ENCODE measurements around the gene VDAC1.

Gene VDAC1

DNA sequence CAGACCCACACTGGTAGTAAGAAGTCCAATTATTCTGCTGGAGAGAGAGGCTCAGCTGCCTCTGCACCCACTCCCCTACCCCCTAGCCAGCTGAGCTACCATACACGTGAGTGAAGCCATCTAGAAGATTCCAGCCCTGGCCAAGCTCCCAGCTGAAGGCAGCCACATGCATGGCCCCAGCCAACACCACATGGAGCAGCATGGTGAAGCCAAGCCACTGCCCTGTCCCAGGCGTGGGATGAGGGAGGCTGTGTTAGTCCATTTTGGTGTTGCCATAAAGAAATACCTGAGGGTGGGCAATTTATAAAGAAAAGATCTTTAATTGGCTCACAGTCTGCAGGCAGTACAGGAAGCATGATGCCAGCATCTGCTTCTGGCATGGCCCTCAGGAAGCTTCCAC lies 20.0 kb upstream of the VDAC1 start:
- no peak for DNase-seq (ENCODE audit: low read depth, low spot score)

DNA sequence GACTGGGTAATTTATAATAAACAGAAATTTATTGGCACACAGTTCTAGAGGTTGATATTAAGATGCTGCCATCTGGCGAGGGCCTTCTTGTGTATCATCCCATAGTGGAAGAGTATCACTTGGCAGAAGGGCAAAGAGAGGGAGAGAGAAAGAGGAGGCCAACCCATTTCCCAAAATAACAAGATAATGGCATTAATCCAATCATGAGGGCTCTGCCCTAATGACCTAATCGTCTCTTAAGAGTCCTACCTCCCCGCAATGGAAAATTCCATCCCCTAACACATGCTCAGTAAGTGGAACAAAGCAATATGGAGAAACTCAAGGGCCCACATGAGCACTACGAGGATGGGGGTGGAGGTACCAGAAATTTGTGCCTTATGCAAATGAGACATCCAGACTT lies 17.6 kb upstream of the VDAC1 start:
- DNase-seq (ENCODE audit: low read depth, low spot score) = no peak

DNA sequence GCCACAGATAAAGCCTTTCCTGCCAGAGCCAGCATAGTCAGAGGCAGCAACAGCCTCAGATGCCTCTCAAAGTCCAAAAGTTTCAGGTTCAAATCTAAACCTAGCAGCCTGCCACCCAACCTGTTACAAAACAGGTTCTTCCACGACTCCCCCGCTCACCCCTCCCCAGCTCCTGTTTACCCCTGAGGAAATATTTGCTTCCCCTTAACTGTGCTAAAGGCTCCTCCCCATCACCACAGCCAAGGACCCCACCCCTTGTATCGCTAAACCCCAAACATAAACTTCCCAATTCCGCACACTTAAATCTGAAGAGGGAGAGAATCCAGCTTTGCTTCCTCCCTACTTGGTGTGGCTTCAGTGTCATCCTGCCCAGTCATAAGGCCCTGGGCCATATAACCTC lies 15.4 kb upstream of the VDAC1 start:
- no peak for DNase-seq (ENCODE audit: low read depth, low spot score)

GRCh38 chr5:134019636-134020035 lies 14.9 kb upstream of the VDAC1 start:
- DNase-seq (ENCODE audit: low read depth, low spot score) = no peak

GRCh38 chr5:134018986-134019316 lies 14.2 kb upstream of the VDAC1 start:
- DNase-seq (ENCODE audit: low read depth, low spot score) = no peak

GRCh38 chr5:134018154-134018985 lies 13.6 kb upstream of the VDAC1 start:
- no peak for DNase-seq (ENCODE audit: low read depth, low spot score)

- no peak for DNase-seq (ENCODE audit: low read depth, low spot score)
Measured at GRCh38 chr5:134008266-134008749, 3.5 kb upstream of the VDAC1 start.

- no peak for DNase-seq (ENCODE audit: low read depth, low spot score)
Measured at GRCh38 chr5:134007581-134008265, 2.9 kb upstream of the VDAC1 start.

GRCh38 chr5:134006115-134006514 lies 1.3 kb upstream of the VDAC1 start:
- no peak for DNase-seq (ENCODE audit: low read depth, low spot score)

GRCh38 chr5:134005417-134006061 lies 764 bp upstream of the VDAC1 start:
- DNase-seq (ENCODE audit: low read depth, low spot score) = peak; percentile 7

DNA sequence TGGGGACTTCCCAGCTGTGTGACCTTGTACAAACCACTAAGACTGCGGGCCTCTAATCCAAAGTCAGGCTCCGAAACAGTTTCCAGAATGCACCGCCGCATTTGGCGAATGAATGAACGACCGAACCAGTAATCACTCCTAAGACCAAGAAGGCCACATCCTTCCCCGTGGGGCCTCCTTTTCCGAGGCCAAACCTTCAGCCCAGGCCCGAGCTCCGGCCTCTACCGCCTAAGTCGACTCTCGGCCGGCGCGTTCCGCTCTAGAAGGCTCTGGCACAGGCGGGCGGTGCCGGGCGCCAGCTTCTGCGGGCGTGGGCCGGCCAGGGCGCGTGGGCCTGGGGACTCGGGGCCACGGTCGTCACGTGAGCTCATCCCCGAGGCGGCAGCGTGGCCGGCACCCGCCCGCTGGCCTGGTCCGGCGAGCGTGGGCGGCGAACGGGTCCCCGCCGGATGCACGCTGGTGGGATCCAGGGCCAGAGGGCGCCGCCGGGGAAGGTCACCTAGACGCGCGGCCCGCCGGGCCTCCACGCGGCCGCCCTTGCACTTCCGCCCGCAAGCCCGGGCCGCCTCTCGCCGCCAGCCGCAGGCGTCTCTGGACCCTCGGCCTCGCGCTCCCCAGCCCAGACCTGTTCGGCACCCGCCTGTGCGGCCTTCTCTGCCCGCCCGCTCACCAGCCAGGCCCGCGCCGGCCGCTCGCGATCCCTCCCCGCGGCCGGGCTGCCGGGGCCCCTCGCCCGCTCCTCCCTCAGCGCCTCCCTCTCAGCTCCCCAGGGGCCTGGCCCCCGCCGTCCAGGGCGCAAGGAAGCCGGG lies 754 bp downstream of the VDAC1 start:
- DNase-seq (ENCODE audit: low read depth, low spot score) = peak; percentile 10

GRCh38 chr5:134003064-134003816 lies 1.5 kb downstream of the VDAC1 start:
- peak; percentile 11 for DNase-seq (ENCODE audit: low read depth, low spot score)

DNA sequence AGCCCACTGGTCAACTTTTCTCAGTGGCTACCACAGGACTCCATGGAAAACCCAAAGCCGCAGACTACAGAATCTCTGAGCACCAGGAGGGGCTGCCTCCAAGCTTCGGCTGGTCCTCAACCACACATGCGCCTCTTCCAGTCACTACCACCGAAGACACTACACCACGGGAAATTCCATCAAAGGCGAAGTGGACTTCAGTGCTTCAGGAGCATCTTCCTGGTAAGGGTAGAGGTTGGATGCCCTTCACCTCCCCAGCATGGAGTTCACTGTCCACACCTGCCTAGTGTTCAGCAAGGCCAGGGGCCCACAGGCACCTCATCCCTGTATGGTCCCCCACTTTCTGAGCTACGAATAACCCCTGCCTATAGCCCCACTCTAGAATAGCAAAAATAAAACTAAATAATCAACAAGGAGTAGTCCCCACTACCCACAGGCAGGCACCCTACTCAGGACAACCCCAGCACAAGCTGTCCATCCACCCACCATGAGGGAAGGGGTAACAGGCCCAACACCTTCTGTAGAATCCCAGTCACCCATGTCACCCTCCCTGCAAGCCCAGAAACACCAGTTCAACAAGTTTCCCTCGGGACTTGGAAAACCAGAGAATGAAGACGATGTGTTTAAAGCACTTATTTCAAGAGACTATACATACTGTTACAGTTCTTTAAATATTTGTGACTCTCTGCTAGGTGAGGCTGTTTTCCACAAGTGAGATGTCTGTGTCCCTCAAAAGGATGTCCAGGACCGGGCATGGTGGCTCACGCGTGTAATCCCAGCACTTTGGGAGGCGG lies 2.6 kb downstream of the VDAC1 start:
- no peak for DNase-seq (ENCODE audit: low read depth, low spot score)

DNA sequence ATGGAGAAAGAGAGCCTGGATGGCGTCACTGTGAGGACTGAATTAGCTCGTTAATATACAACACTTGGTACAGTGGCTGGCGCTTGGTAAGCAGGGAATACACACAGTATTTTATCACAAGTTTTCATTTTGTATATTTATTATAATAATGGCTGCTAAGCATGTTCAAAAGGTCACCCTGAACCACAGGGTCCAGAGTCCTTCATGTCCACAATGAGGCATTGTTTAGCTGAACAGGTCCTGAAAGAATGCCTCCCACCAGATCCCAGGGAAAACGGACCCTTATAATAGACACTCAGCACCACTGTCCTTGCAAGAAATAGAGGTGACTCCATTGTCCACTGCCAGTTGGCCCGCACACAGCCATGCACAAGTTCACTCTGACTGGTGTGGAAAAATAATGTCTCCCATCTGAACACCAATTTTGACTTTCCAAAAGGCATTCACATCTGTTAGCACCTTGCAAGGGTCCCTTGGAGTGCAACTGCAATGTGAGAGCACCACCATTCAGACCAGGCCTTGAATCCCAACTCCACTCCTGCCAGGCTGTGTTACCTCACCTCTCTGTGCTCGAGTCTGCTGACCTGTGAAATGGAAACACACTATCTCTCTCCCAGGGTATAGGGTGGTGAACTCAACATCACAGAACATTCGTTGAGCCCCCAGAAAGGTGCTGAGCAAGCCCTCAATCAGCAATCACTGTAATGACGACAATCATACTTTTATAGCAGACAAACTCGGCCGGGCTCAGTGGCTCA lies 3.9 kb downstream of the VDAC1 start:
- DNase-seq (ENCODE audit: low read depth, low spot score) = no peak

- DNase-seq (ENCODE audit: low read depth, low spot score) = no peak
Measured at GRCh38 chr5:134000091-134000511, 4.7 kb downstream of the VDAC1 start.

DNA sequence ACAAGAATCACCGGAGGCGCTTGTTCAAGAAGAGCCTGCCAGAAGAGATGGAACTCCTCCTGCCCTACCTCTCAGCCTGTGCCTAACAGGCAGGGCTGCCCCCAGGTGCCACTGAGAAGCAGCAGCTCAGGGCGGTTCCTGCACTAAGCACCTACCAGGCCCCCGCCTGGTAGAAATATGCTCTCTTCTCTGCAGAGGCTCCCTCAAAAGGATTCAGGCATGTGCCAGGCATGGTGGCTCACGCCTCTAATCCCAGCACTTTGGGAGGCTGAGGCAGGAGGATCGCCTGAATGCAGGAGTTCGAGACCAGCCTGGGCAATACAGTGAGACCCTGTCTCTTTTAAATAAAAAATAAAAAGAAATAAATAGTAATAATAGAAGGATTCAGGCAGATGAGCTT lies 6.0 kb downstream of the VDAC1 start:
- DNase-seq (ENCODE audit: low read depth, low spot score) = no peak

GRCh38 chr5:133998042-133998441 lies 6.7 kb downstream of the VDAC1 start:
- no peak for DNase-seq (ENCODE audit: low read depth, low spot score)

DNA sequence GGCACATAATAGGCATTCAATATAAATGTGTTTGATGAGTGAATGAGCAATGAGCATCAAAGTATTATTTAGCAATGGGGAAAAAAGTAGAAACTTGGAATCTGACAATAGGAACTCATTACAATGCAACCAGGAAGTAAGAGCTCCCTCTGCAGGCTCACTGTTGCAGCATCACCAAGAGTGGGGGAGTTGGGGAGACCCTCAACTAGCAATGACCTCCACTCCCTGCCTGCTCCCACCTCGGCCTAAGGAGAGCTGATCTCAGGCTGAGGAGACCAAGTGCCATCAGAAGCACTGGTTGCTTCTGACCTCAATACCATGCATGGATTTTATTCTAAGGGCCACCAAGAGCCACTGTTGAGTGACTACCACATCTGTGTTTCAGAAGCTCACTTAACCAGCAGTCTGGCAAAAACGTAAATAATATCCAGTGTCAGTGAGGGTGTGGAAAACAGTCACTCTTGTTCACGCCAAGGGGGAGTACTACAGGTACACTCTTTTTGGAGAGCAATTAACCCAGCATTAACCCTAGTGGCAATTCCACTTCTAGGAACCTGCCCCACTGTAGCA lies 8.0 kb downstream of the VDAC1 start:
- no peak for DNase-seq (ENCODE audit: low read depth, low spot score)

GRCh38 chr5:133995883-133996563 lies 8.8 kb downstream of the VDAC1 start:
- no peak for DNase-seq (ENCODE audit: low read depth, low spot score)

Measured in activated naive CD8-positive, alpha-beta T cell treated with anti-CD3 and anti-CD28 coated beads, Interleukin-2, amount 50 U/mL, for 16 hours (primary cell).